T-helper 9 cell (primary cell): Measurements from ENCODE around the gene TNRC6B.

Source experiments
- DNase-seq: peaks from one replicate; pipeline ENCODE4 v3.0.0-alpha.2; 2020

The TNRC6B gene

GRCh38 chr22:40241200-40241763 lies 63.6 kb downstream of the TNRC6B start:
- no peak for DNase-seq

GRCh38 chr22:40243891-40244290 lies 66.2 kb downstream of the TNRC6B start:
- DNase-seq: no peak

- DNase-seq: no peak
These were observed 66.9 kb downstream of the TNRC6B start for GRCh38 chr22:40244586-40244985.

- DNase-seq: peak; percentile 42
These were observed 70.3 kb downstream of the TNRC6B start for GRCh38 chr22:40247976-40248375.

- DNase-seq: no peak
These were observed 71.6 kb downstream of the TNRC6B start for GRCh38 chr22:40249286-40249685.

GRCh38 chr22:40250608-40251007 lies 72.9 kb downstream of the TNRC6B start:
- DNase-seq: no peak

GRCh38 chr22:40251106-40251505 lies 73.4 kb downstream of the TNRC6B start:
- no peak for DNase-seq

GRCh38 chr22:40252146-40252545 lies 74.4 kb downstream of the TNRC6B start:
- DNase-seq: no peak

- no peak for DNase-seq
These were observed 78.8 kb downstream of the TNRC6B start for GRCh38 chr22:40256516-40256915.

- no peak for DNase-seq
These were observed 80.3 kb downstream of the TNRC6B start for GRCh38 chr22:40258017-40258416.

- no peak for DNase-seq
These were observed 80.8 kb downstream of the TNRC6B start for GRCh38 chr22:40258501-40258915.

- DNase-seq: no peak
These were observed 84.1 kb downstream of the TNRC6B start for GRCh38 chr22:40261783-40262182.

- DNase-seq: no peak
These were observed 85.5 kb downstream of the TNRC6B start for GRCh38 chr22:40263191-40263590.

GRCh38 chr22:40265783-40266182 lies 88.1 kb downstream of the TNRC6B start:
- DNase-seq: no peak

- DNase-seq: no peak
These were observed 92.3 kb downstream of the TNRC6B start for GRCh38 chr22:40270031-40270430.

- no peak for DNase-seq
These were observed 93.1 kb downstream of the TNRC6B start for GRCh38 chr22:40270748-40271373.

- DNase-seq: no peak
These were observed 93.7 kb downstream of the TNRC6B start for GRCh38 chr22:40271440-40271839.

GRCh38 chr22:40273319-40273718 lies 95.6 kb downstream of the TNRC6B start:
- no peak for DNase-seq

- no peak for DNase-seq
These were observed 99.5 kb downstream of the TNRC6B start for GRCh38 chr22:40276996-40277823.

GRCh38 chr22:40279017-40279416 lies 101.3 kb downstream of the TNRC6B start:
- DNase-seq: no peak

GRCh38 chr22:40281717-40282116 lies 104.0 kb downstream of the TNRC6B start:
- no peak for DNase-seq

GRCh38 chr22:40285513-40285912 lies 107.8 kb downstream of the TNRC6B start:
- DNase-seq: no peak

GRCh38 chr22:40289991-40290459 lies 112.3 kb downstream of the TNRC6B start:
- DNase-seq: peak; percentile 59

- peak; percentile 3 for DNase-seq
These were observed 112.8 kb downstream of the TNRC6B start for GRCh38 chr22:40290516-40290915.
